ENCODE data around the gene RPTOR. TPM values are rescaled to one million over a fixed set of nuclear protein-coding genes. Genes with fewer than 3 reads are reported as not detected.

RPTOR gene
- total RNA-seq, 3 donors from 2014 or later, result 21.4 to 27.5 (median 23.6) TPM

DNA sequence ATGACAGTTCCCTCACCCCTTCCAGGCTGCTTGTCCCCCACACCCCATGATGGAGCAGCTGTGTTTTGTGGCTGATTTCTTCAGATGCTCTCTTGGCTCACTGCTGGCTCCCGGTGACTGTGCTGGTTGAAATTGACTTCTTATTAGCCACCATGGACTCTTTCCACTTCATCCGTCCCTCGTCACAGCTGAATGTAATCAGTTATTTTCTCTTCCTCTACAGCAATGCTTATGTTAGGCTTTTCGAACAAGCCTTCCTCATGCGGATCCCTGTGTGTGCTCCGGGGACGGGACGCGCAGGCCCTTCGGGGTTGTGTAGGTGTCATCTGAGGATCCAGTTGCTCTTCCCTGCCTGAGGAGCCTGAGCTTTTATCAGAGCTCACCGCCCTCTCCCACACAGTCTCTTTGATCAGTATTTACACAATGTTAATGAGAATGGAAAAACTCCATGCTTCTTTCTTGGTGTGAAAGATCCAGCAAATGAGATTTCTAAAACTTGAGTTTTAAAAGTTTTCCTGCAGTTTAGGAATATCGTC, 87.5 kb downstream of the RPTOR start:
- TF ChIP-seq POLR2AphosphoS5 (IDR thresholded peaks at IDR 0.05) (no peak), CTCF (IDR thresholded peaks at IDR 0.05) (no peak), POLR2A (IDR thresholded peaks at IDR 0.05) (no peak)
- intact Hi-C loops (cut with DNase I; ENCODE audit: low total_unique reads), result loop anchor here (10.0 kb wide), 1 partner anchor 1853 kb away; no protein-coding TSS in a partner anchor
- no peaks in the 10 kb centered on the region for H3K4me1 ChIP-seq

DNA sequence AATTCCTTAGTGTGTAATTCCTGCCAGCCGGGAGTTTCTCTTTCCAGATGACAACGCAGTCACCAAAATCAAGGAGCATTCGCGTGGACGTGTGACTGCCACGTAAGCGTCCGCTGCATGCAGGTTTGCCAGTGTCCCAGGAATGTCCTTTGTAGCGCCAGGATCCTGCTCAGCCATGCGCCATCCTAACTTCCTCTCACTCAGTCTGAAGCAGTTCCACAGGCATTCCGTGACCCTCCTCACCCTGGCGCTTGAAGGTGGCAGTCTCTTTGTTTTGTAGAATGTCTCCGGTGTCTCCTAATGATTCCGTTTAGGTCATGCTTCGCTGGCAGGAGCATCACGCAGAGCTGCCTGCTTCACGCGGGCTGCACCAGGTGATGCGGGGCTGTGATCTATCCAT, 88.6 kb downstream of the RPTOR start:
- no peaks in the 10 kb centered on the region for H3K4me1 ChIP-seq
- H3K27ac ChIP-seq, result no peak overlapping the region
- DNase-seq (ENCODE audit: low spot score in 2 of 2), result no peak
- H3K36me3 ChIP-seq, result no peaks in the 10 kb centered on the region
- H3K9me3 ChIP-seq, result no peaks in the 10 kb centered on the region
- intact Hi-C loops (cut with DNase I; ENCODE audit: low total_unique reads), result loop anchor here (10.0 kb wide), 1 partner anchor 1852 kb away; no protein-coding TSS in a partner anchor
- TF ChIP-seq POLR2A (IDR thresholded peaks at IDR 0.05), result no peak
- TF ChIP-seq POLR2AphosphoS5 (IDR thresholded peaks at IDR 0.05), result no peak
- no peak for TF ChIP-seq CTCF (IDR thresholded peaks at IDR 0.05)
- no peaks in the 10 kb centered on the region for H3K27me3 ChIP-seq
- H3K4me3 ChIP-seq, result no peak overlapping the region

More for the DNA sequence above, 87.5 kb downstream of the RPTOR start:
- no peaks in the 10 kb centered on the region for H3K36me3 ChIP-seq
- no peak overlapping the region for H3K4me3 ChIP-seq
- DNase-seq (ENCODE audit: low spot score in 2 of 2), result no peak
- no peak overlapping the region for H3K27ac ChIP-seq
- H3K9me3 ChIP-seq, result no peaks in the 10 kb centered on the region
- no peaks in the 10 kb centered on the region for H3K27me3 ChIP-seq

GRCh38 chr17:80633994-80634566, 89.4 kb downstream of the RPTOR start:
- no peak overlapping the region for H3K4me3 ChIP-seq
- TF ChIP-seq POLR2AphosphoS5 (IDR thresholded peaks at IDR 0.05) (no peak), POLR2A (IDR thresholded peaks at IDR 0.05) (no peak), CTCF (IDR thresholded peaks at IDR 0.05) (no peak)
- intact Hi-C loops (cut with DNase I; ENCODE audit: low total_unique reads), result loop anchor here (10.0 kb wide), 1 partner anchor 1851 kb away; no protein-coding TSS in a partner anchor
- no peaks in the 10 kb centered on the region for H3K4me1 ChIP-seq
- no peaks in the 10 kb centered on the region for H3K36me3 ChIP-seq
- H3K27me3 ChIP-seq, result no peaks in the 10 kb centered on the region
- no peak for DNase-seq (ENCODE audit: low spot score in 2 of 2)
- H3K27ac ChIP-seq, result no peak overlapping the region
- H3K9me3 ChIP-seq, result no peaks in the 10 kb centered on the region

- Histone ChIP-seq H3K4me1 (no peaks in the 10 kb centered on the region), H3K4me3 (no peak overlapping the region), H3K36me3 (no peaks in the 10 kb centered on the region), H3K27ac (no peak overlapping the region), H3K27me3 (no peaks in the 10 kb centered on the region), H3K9me3 (no peaks in the 10 kb centered on the region)
- TF ChIP-seq CTCF (IDR thresholded peaks at IDR 0.05) (no peak), POLR2AphosphoS5 (IDR thresholded peaks at IDR 0.05) (no peak), POLR2A (IDR thresholded peaks at IDR 0.05) (no peak)
- intact Hi-C loops (cut with DNase I; ENCODE audit: low total_unique reads), result loop anchor here (10.0 kb wide), 1 partner anchor 1848 kb away; no protein-coding TSS in a partner anchor
- no peak for DNase-seq (ENCODE audit: low spot score in 2 of 2)
These were observed 91.9 kb downstream of the RPTOR start for GRCh38 chr17:80636361-80637018.
